GM04503 (cell line): ENCODE measurements around the gene NOL6.
A peak's percentile ranks its signal among the peaks of the same experiment; 100 is the strongest.
"Not testable (repeated sequence)": the region's sequence is repeated elsewhere in the genome, so short reads cannot be mapped to it uniquely, and the experiment has no call there.

ENCODE experiments used
- DNase-seq: peaks from one replicate; pipeline ENCODE4 v3.0.0-alpha.2; 2012; ENCODE audit warnings: low read depth

NOL6 gene

DNA sequence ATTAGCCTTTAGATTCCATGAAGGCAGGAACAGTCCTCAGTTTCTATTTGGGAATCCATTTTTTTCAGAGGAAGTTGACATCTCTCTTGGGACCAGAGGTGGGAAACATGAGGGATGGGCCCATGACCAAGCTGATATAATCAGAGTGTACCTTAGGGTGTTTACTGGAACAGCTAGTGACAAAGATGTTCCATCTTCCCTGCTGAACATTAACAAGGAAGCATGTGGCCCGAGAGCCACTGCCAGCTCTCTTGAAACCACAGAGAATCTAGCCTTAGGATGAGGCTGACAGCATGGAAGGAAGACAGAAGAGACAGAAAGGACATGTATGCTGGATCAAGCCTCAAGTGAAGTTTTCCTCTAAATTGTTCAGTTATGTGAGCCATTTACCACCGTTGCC lies 42.3 kb downstream of the NOL6 start:
- no peak for DNase-seq

DNA sequence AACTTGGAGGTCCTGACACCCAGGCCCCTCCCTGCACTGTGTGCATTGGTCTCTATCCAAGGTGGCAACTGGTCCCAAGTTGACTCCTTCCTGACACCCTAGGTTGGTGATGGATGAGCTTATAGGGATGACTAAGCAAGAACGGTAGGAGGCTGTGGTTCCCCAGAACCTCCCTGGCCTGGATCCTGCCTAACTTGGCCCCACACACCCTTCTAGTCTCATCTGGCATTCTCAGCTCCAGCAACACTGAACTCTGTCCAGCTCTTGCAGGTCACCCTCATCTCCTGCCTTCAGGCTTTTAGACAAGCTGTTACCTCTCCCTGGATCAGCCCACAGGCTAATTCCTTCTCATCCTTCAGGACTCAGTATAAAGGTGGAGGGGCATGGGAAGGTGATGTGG lies 42.8 kb downstream of the NOL6 start:
- DNase-seq, result peak; percentile 18

- no peak for DNase-seq
These were observed 44.3 kb downstream of the NOL6 start for GRCh38 chr9:33429256-33429985.

GRCh38 chr9:33426843-33427293 lies 46.9 kb downstream of the NOL6 start:
- no peak for DNase-seq

DNA sequence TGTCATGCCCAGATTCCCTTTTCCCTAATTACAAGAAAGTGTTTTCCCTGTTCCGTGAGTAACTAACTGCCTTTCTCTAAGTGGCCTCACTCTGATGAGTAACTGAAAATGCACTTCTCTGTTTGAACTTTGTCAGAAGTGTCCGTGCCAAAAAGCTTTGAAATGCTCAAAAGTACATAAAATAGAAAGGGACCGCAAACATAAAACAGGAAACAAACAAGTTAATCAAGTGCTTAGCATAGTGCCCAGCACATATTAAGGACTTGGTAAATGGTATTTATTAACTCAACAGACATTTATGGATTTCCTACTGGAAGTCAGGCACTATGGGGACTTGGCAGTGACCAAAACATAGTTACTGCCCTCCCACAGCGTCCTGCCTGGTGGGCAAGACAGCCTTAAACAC lies 48.6 kb downstream of the NOL6 start:
- peak; percentile 12 for DNase-seq

DNA sequence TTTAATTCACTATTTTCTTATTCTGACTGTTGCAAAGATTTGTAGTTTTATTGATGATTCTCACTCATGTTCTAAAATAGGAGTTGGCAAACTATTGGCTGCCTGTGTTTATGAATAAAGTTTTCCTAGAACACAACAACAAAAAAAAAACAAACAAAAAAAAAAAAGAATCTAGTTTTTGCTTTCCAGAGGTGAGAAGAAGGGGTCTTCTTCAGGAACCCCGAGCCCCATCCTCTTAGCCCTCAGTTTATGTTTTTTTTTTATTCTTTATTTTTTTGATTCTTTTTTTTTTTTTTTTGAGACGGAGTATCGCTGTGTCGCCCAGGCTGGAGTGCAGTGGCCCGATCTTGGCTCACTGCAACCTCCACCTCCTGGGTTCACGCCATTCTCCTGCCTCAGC lies 49.2 kb downstream of the NOL6 start:
- not testable (repeated sequence) for DNase-seq

- not testable (repeated sequence) for DNase-seq
These were observed 49.7 kb downstream of the NOL6 start for GRCh38 chr9:33424043-33424442.

DNA sequence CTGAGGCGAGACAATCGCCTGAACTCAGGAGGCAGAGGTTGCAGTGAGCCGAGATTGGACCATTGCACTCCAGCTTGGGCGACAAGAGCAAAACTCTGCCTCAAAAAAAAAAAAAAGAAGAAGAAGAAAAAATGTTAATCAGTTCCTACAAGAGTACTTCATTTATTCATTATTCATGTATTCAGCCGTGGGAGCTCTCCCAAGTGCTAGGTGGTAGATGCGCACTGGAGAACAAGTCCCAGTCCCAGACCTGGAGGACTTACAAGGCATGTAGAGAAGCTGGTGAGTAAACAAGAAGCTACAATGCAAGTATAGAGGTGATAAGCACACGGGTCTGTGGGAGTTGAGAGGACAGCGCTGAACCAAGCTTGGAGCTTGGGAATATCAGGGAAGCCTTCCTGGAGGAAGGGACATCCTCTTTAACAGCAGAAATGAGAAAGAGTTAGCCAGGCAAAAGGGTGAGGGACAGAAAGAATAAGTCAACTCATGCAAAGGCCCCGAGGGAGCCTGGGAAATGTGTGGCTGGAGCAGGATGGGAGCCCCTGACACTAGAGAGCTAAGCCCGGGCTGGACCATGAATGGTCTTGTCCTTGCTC lies 53.9 kb downstream of the NOL6 start:
- DNase-seq, result no peak

DNA sequence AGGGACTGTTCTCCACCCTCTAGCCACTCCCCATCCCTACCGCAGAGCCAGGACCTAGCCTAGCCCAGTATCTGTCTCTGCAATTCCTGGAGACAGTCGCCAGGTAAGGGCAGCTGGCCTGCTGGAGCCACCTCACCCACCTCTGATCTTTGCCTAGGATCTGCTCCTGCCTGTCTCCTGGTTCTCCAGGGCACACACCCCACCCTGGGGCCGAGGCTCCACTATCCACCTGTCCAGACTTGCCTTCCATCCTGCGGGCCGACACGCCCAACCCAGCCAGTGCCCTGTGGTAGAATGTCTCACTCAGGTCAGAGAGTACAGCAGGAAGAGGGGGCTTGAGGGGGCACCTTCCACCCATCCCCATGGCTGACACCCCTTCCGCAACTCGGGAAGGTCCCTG lies 55.6 kb downstream of the NOL6 start:
- no peak for DNase-seq

GRCh38 chr9:33416996-33417395 lies 56.7 kb downstream of the NOL6 start:
- no peak for DNase-seq

DNA sequence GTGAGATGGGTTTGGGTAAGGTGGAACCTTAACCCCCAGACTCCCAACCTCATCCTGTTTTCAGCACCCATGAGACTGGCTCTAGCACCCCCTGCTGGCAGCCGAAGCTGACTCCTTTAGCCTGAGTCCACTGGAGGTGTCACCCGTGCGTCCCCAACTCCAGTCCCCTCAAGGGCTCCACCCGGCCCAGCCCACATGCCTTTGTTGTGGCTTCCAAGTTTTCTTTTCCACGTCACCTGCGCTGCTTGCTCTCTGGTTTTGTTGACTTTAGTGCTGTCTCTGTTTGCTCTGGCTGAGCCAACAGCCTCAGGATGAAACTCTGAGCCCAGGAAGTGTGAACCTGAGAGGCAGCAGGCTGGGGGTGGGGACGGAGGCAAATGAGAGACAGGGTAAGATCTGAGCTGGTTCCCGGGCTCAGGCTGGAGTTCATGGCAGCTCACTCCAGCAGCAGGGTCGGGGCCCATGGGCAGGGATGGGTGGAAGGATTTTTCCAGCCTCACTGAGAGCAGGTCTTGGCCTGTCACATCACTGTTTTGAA lies 58.2 kb downstream of the NOL6 start:
- no peak for DNase-seq

DNA sequence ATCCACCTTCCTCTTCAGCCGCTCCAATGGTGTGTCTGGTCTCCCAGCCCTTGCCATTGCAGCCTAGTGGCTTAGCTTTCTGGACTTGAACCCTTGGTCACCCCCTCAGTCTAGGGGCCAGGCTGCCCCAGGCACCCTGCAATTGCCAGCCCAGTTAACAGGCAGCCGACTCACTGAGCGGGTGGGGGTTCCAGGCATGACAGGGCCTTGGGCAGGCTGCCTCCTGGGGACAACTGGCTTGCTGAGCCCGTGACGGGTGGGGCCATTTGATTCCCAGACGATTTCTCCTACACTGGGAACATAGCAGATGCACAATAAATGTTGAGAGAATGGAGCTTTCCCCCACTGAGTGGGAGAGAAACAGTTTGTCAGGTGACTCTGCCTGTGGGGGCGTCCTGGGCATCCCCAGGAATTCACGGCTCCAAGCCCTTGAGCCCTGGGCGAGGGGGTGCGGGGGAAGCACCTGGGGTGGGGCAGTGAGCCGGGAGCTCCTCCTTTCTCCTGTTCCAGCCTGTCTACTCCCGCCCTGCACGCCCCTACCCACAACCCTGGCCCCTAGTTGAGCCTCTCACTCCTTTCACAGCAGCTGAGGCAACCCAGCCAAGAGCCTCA lies 58.7 kb downstream of the NOL6 start:
- no peak for DNase-seq

DNA sequence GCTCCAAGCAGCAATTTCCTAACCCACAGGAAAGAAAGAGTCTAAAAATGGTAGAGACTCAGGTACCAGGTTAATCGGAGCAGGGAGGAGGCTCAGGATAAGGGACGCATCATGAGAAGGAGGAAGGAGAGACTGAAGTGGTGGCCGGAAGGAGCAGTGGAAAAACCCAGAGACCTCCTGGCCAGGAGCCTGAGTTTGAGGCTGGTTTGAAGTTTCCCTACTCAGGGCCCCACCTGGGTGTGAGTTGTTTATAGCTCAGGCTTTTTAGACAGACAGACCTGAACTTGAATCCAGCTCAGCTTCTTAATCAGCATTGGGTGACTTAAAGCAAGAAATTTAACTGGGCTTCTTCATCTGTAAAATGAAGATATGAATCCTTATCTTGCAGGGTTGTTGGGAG lies 59.5 kb downstream of the NOL6 start:
- DNase-seq, result no peak
